NB4 (cell line): ENCODE results near the gene C1orf21.

Source experiments
- CTCF ChIP-seq: IDR thresholded peaks from one replicate; pipeline ENCODE4 v1.5.1; 2012; ENCODE audit warnings: low read depth, low read length
- MAX ChIP-seq: IDR thresholded peaks from 2 replicates; pipeline ENCODE4 v1.6.1; 2011; ENCODE audit warnings: low read depth, low read length
- MYC ChIP-seq: IDR thresholded peaks from 2 replicates; pipeline ENCODE4 v1.6.1; 2011; ENCODE audit warnings: low read depth, low read length
- POLR2A ChIP-seq: IDR thresholded peaks from 2 replicates; pipeline ENCODE4 v1.6.1; 2011; ENCODE audit warnings: mild to moderate bottlenecking; ENCODE audit not compliant: insufficient read length; ENCODE audit errors: extremely low read depth

GRCh38 chr1:184531296-184531695, 144.5 kb downstream of the C1orf21 start:
- TF ChIP-seq MYC: no peak
- no peak for TF ChIP-seq CTCF
- no peak for TF ChIP-seq POLR2A
- no peak for TF ChIP-seq MAX
